B cell (primary cell): ENCODE data around the gene STK11. TPM values are rescaled to one million over a fixed set of nuclear protein-coding genes. Genes with fewer than 3 reads are reported as not detected.
A peak's percentile ranks its signal among the peaks of the same experiment; 100 is the strongest.

Experiments used
- ATAC-seq: fragments of 200-7000 bp; cut with Tn5 transposase; one replicate; pipeline ENCODE4 v1.10.0; 2021; ENCODE audit warnings: low read depth, mild to moderate bottlenecking, moderate number of reproducible peaks, moderate library complexity
- CTCF ChIA-PET: fragments of 350-600 bp; sonication (Branson Sonifier 250); formaldehyde crosslinking; loops from one replicate; lab custom pipeline; 2021; ENCODE audit warnings: antibody characterized with exemption, inconsistent platforms; lab: Charles Lee
- POLR2A ChIA-PET: fragments of 350-600 bp; sonication (Branson Sonifier 250); formaldehyde crosslinking; loops from one replicate; lab custom pipeline; 2021; ENCODE audit warnings: antibody characterized with exemption; lab: Charles Lee
- DNase-seq: peaks from one replicate; pipeline ENCODE4 v3.0.0; 2013
- H2AFZ ChIP-seq: 2 replicates; pipeline ENCODE4 v1.6.1; 2012; ENCODE audit warnings: mild to moderate bottlenecking, low read depth, low read length; ENCODE audit not compliant: insufficient read depth, poor library complexity, severe bottlenecking
- H3K27ac ChIP-seq, 2 donors: 1 replicate in 1 of 2; 2 replicates in 1 of 2; pipeline ENCODE4 v1.5.1; 2012 to 2013; ENCODE audit warnings: low read length in 2 of 2, mild to moderate bottlenecking in 2 of 2, moderate library complexity in 1 of 2
- H3K27me3 ChIP-seq, 4 experiments: fragments of 200-600 bp in 1 of 4; sonication (generic) in 1 of 4; replicated peaks in 1 of 4; 1 replicate in 2 of 4; 2 replicates in 2 of 4; pipeline versions ENCODE4 v1.6.1 to v1.7.0; 2013 to 2016; ENCODE audit warnings: low read length in 3 of 4, mild to moderate bottlenecking in 2 of 4, mixed read lengths in 1 of 4, moderate library complexity in 1 of 4; ENCODE audit not compliant: insufficient read depth in 4 of 4, control insufficient read depth in 3 of 4; ENCODE audit errors: control extremely low read depth in 1 of 4
- H3K36me3 ChIP-seq, 2 experiments: replicated peaks in 1 of 2; 1 replicate in 1 of 2; 2 replicates in 1 of 2; pipeline versions ENCODE4 v1.6.1 to v1.7.1; 2013; ENCODE audit warnings: low read length in 1 of 2; ENCODE audit not compliant: insufficient read depth in 2 of 2, control insufficient read depth in 1 of 2; ENCODE audit errors: control extremely low read depth in 1 of 2, extremely low read depth in 1 of 2
- H3K4me1 ChIP-seq, 2 donors: fragments of 200-600 bp in 1 of 2; sonication (generic) in 1 of 2; 1 replicate in 1 of 2; 2 replicates in 1 of 2; pipeline versions ENCODE4 v1.5.1 to v1.6.1; 2013 to 2017; ENCODE audit warnings: low read length in 2 of 2; ENCODE audit not compliant: control insufficient read depth in 2 of 2, insufficient read depth in 2 of 2
- H3K4me2 ChIP-seq: replicated peaks from 2 replicates; pipeline ENCODE3; 2012; ENCODE audit warnings: mild to moderate bottlenecking, low read depth, low read length; ENCODE audit not compliant: poor library complexity, severe bottlenecking
- H3K4me3 ChIP-seq, 5 experiments: fragments of 200-600 bp in 1 of 5; sonication (generic) in 1 of 5; 1 replicate in 3 of 5; 2 replicates in 2 of 5; pipeline versions ENCODE4 v1.5.1 to v1.7.0; 2011 to 2016; ENCODE audit warnings: low read length in 4 of 5, mild to moderate bottlenecking in 4 of 5, low read depth in 2 of 5, control low read depth in 1 of 5, moderate library complexity in 1 of 5; ENCODE audit not compliant: insufficient read depth in 1 of 5; ENCODE audit errors: control extremely low read depth in 1 of 5, extremely low read depth in 1 of 5
- H3K79me2 ChIP-seq: fragments of 200-600 bp; sonication (generic); one replicate; pipeline ENCODE4 v1.6.0; 2016; ENCODE audit warnings: low read length; ENCODE audit not compliant: control insufficient read depth, insufficient read depth
- H3K9ac ChIP-seq: fragments of 200-600 bp; sonication (generic); 2 replicates; pipeline ENCODE4 v1.6.1; 2017; ENCODE audit warnings: mild to moderate bottlenecking, low read length, moderate library complexity
- H3K9me3 ChIP-seq, 3 donors: one replicate each; pipeline versions ENCODE4 v1.6.1 to v1.7.1; 2013; ENCODE audit warnings: low read length in 2 of 3; ENCODE audit not compliant: control insufficient read depth in 2 of 3, insufficient read depth in 1 of 3; ENCODE audit errors: control extremely low read depth in 1 of 3
- H4K20me1 ChIP-seq: 2 replicates; pipeline ENCODE4 v1.6.0; 2012; ENCODE audit warnings: mild to moderate bottlenecking, low read length; ENCODE audit not compliant: insufficient read depth, control insufficient read depth, poor library complexity, severe bottlenecking
- H3K27ac Mint-ChIP-seq: one replicate; pipeline ENCODE4 v1.8.0; 2021; ENCODE audit warnings: mixed read lengths
- H3K27me3 Mint-ChIP-seq: one replicate; pipeline ENCODE4 v1.8.0; 2021; ENCODE audit warnings: mixed read lengths
- H3K4me1 Mint-ChIP-seq: one replicate; pipeline ENCODE4 v1.8.0; 2021; ENCODE audit warnings: mixed read lengths
- H3K4me3 Mint-ChIP-seq: one replicate; pipeline ENCODE4 v1.8.0; 2021; ENCODE audit warnings: mixed read lengths
- H3K9me3 Mint-ChIP-seq: one replicate; pipeline ENCODE4 v1.8.0; 2022; ENCODE audit warnings: mixed read lengths; ENCODE audit not compliant: insufficient read depth
- CTCF ChIP-seq: fragments of 200-600 bp; IDR thresholded peaks from one replicate; pipeline ENCODE4 v1.8.0; 2022; ENCODE audit warnings: antibody characterized with exemption, mild to moderate bottlenecking
- EZH2 ChIP-seq: IDR thresholded peaks from 2 replicates; pipeline ENCODE4 v1.6.1; 2012; ENCODE audit warnings: borderline replicate concordance, low read depth, mild to moderate bottlenecking, moderate library complexity, low read length; ENCODE audit not compliant: insufficient read depth, poor library complexity, severe bottlenecking
- WGBS: methylation state at CpG from one replicate; pipeline ENCODE4 v1.1.5; 2013; ENCODE audit warnings: missing lambda C conversion rate; ENCODE audit not compliant: insufficient coverage; 5-methylcytosine and 5-hydroxymethylcytosine counted together
- intact Hi-C: fragments of 100-400 bp; cut with micrococcal nuclease; formaldehyde crosslinking; loops from one replicate; pipeline ENCODE4 v1.10.0; 2022
- polyA plus RNA-seq: library from polyadenylated mRNA; depleted of rRNA; stranded (reverse); fragments of >200 nt; gene quantifications from 2 replicates; pipeline ENCODE4 v1.2.3, GENCODE V29; 2012
- total RNA-seq, 2 donors: library from RNA; stranded (reverse); fragments of 120-200 nt in 1 of 2; gene quantifications; 1 replicate in 1 of 2; 2 replicates in 1 of 2; pipeline versions ENCODE4 v1.2.3 to v1.2.4, GENCODE V29; 2013 to 2022

STK11 gene
- total and polyA plus RNA-seq, 2 donors (not counting 1 experiment from before 2014, with no cell fraction given): 87.9 to 89.9 TPM

GRCh38 chr19:1275976-1276627 lies 70.5 kb downstream of the STK11 start:
- peak overlapping the region; percentile 94 for H3K27ac Mint-ChIP-seq
- no peaks in the 10 kb centered on the region for H3K27me3 ChIP-seq
- peaks cover 9 to 54% of the 10 kb centered on the region in 2 experiments for H3K36me3 ChIP-seq
- H3K4me3 ChIP-seq: peak overlapping the region; percentile 30 to 85 (median 75)
- H3K27ac ChIP-seq: peak overlapping the region; percentile 93 to 97
- no peaks in the 10 kb centered on the region for H3K9me3 ChIP-seq
- intact Hi-C loops: no loop called here
- TF ChIP-seq EZH2 (no peak), CTCF (no peak)
- peaks cover 80% of the 10 kb centered on the region for H4K20me1 ChIP-seq
- DNase-seq: no peak
- H3K4me1 Mint-ChIP-seq: peaks cover 43% of the 10 kb centered on the region
- WGBS: 6% methylated on average over 39 of the region's 43 CpGs
- peaks cover 32 to 56% of the 10 kb centered on the region in 2 donors for H3K4me1 ChIP-seq
- peaks cover 68% of the 10 kb centered on the region for H3K79me2 ChIP-seq
- ATAC-seq: no peak
- no peaks in the 10 kb centered on the region for H3K27me3 Mint-ChIP-seq
- peak overlapping the region; percentile 89 for H3K9ac ChIP-seq
- no peaks in the 10 kb centered on the region for H3K9me3 Mint-ChIP-seq
- peak overlapping the region; percentile 69 for H2AFZ ChIP-seq
- ChIA-PET CTCF (interaction anchor here (6.1 kb wide), 1 partner anchor 31 kb away, joined by 51 read pairs; no protein-coding TSS in a partner anchor), POLR2A (interaction anchor here (0.6 to 1.8 kb wide), 2 partner anchors 32 to 165 kb away, joined by 3 to 15 read pairs; no protein-coding TSS in a partner anchor)
- H3K4me2 ChIP-seq: peak overlapping the region; percentile 100
- H3K4me3 Mint-ChIP-seq: peak overlapping the region; percentile 89

- Histone ChIP-seq H3K9me3 (no peaks in the 10 kb centered on the region), H3K27ac (peak overlapping the region; percentile 93 to 97), H2AFZ (no peak overlapping the region), H3K4me2 (peak overlapping the region; percentile 100), H3K4me3 (peak overlapping the region; percentile 30 to 85 (median 75)), H3K79me2 (peaks cover 63% of the 10 kb centered on the region), H3K36me3 (peaks cover 9 to 49% of the 10 kb centered on the region in 2 experiments), H3K9ac (peak overlapping the region; percentile 89), H3K4me1 (peaks cover 29 to 51% of the 10 kb centered on the region in 2 donors), H3K27me3 (no peaks in the 10 kb centered on the region), H4K20me1 (peaks cover 74% of the 10 kb centered on the region)
- POLR2A ChIA-PET: interaction anchor here (1.8 kb wide), 1 partner anchor 33 kb away, joined by 15 read pairs; no protein-coding TSS in a partner anchor
- Mint-ChIP-seq H3K27ac (peak overlapping the region; percentile 94), H3K4me1 (peaks cover 38% of the 10 kb centered on the region), H3K27me3 (no peaks in the 10 kb centered on the region), H3K9me3 (no peaks in the 10 kb centered on the region), H3K4me3 (peak overlapping the region; percentile 89)
- 44% methylated on average over 8 of the region's 10 CpGs for WGBS
- ATAC-seq (no peak), DNase-seq (peak; percentile 63)
- intact Hi-C loops: no loop called here
- CTCF ChIA-PET: interaction anchor here (0.7 to 6.1 kb wide), 3 partner anchors 10 to 133 kb away, joined by 3 to 51 read pairs (median 3); no protein-coding TSS in a partner anchor
- TF ChIP-seq CTCF: no peak
- TF ChIP-seq EZH2: no peak
Measured at GRCh38 chr19:1276628-1277022, 71.0 kb downstream of the STK11 start.
